HG03439 (cell line): Measurements from ENCODE around the gene ETNK2.

Experiments
- ATAC-seq: cut with Tn5 transposase; IDR thresholded peaks from one replicate; pipeline ENCODE4 v1.9.1; 2021; ENCODE audit warnings: mild to moderate bottlenecking, moderate library complexity; ENCODE audit not compliant: unreplicated experiment

ETNK2 gene

GRCh38 chr1:204151552-204152309 lies at the start of gene ETNK2:
Gene ETNK2 (minus strand): TSS chr1:204152044. CDS start chr1:204151852, 192 bp downstream.
- no peak for ATAC-seq

- ATAC-seq = no peak
These were observed 49.6 kb upstream of the ETNK2 start for GRCh38 chr1:204201348-204202040.

GRCh38 chr1:204199579-204199978 lies 47.7 kb upstream of the ETNK2 start:
- ATAC-seq = no peak

GRCh38 chr1:204198348-204199340 lies 46.8 kb upstream of the ETNK2 start:
- ATAC-seq = no peak

GRCh38 chr1:204197068-204197467 lies 45.2 kb upstream of the ETNK2 start:
- no peak for ATAC-seq

GRCh38 chr1:204196068-204196795 lies 44.4 kb upstream of the ETNK2 start, which contains the start of gene KISS1:
Gene KISS1 (minus strand): TSS chr1:204196491. CDS start chr1:204192876, 3,615 bp downstream.
- ATAC-seq = no peak

GRCh38 chr1:204194771-204195170 lies 42.9 kb upstream of the ETNK2 start:
- ATAC-seq = no peak

- ATAC-seq = no peak
These were observed 42.2 kb upstream of the ETNK2 start for GRCh38 chr1:204194080-204194479.

- no peak for ATAC-seq
These were observed 40.9 kb upstream of the ETNK2 start for GRCh38 chr1:204192589-204193352.

GRCh38 chr1:204192046-204192445 lies 40.2 kb upstream of the ETNK2 start:
- ATAC-seq = no peak

GRCh38 chr1:204191456-204191855 lies 39.6 kb upstream of the ETNK2 start:
- no peak for ATAC-seq

- no peak for ATAC-seq
These were observed 38.7 kb upstream of the ETNK2 start for GRCh38 chr1:204190212-204191211.

- ATAC-seq = no peak
These were observed 37.3 kb upstream of the ETNK2 start for GRCh38 chr1:204188959-204189639.

- ATAC-seq = no peak
These were observed 34.8 kb upstream of the ETNK2 start for GRCh38 chr1:204186597-204186996.

GRCh38 chr1:204181116-204181515 lies 29.3 kb upstream of the ETNK2 start:
- no peak for ATAC-seq

- no peak for ATAC-seq
These were observed 28.3 kb upstream of the ETNK2 start for GRCh38 chr1:204180133-204180532.

GRCh38 chr1:204178487-204179281 lies 26.8 kb upstream of the ETNK2 start:
- ATAC-seq = no peak
